Erythroblast (primary cell): ENCODE measurements around the gene THRA.

ENCODE experiments used
- GATA1 ChIP-seq: IDR thresholded peaks from 2 replicates; pipeline ENCODE4 v1.6.1; 2011; ENCODE audit warnings: low read depth, mild to moderate bottlenecking, control low read depth, low read length, moderate library complexity
- POLR2A ChIP-seq: IDR thresholded peaks from 2 replicates; pipeline ENCODE4 v1.6.1; 2011; ENCODE audit warnings: mild to moderate bottlenecking, low read length

DNA sequence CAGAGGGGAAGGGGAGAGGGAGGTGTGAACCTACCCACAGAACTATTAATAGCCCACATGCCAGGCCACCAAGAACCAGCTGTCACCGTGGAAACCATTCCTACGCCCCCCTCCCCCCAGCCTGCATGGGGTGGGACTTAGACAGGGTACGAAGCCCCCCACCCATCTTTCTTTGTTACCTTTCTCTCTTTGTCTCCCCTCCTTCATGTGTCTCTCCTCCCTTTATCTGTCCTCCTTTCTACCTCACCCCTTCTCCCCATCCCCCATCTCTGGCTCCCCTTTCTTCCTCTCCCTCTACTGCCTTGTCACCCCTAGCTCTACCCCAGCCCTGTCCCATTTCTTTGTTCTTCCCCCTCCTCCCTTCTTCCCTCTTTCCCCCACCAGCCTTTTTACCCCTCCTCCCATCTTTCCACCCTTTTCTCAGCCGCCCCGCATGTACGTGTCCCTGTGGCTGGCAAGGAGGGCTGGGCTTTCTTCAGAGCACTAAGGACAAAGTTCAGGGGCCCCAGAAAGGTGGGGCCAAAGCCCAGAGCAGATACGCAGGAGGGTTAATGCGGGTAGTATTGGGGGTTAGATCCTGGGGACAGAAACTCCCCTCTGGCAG, 8.0 kb downstream of the THRA start:
- TF ChIP-seq POLR2A (no peak), GATA1 (no peak)
